Measurements from ENCODE around the gene TRIM65.
A peak's percentile ranks its signal among the peaks of the same experiment; 100 is the strongest.
"Not testable (repeated sequence)": the region's sequence is repeated elsewhere in the genome, so short reads cannot be mapped to it uniquely, and the experiment has no call there.

The TRIM65 gene

DNA sequence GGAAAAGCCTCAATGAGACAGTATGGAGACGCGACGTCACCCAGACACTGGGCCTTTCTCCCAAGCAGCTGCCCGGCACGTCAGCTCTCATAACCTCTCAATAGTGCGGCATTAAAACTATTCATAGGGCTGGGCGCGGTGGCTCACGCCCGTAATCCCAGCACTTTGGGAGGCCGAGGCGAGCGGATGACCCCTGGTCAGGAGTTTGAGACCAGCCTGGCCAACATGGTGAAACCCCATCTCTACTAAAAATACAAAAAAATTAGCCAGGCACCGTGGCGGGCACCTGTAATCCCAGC, 45.1 kb downstream of the TRIM65 start:
- DNase-seq (ENCODE audit: low read depth, low spot score): not testable (repeated sequence)

DNA sequence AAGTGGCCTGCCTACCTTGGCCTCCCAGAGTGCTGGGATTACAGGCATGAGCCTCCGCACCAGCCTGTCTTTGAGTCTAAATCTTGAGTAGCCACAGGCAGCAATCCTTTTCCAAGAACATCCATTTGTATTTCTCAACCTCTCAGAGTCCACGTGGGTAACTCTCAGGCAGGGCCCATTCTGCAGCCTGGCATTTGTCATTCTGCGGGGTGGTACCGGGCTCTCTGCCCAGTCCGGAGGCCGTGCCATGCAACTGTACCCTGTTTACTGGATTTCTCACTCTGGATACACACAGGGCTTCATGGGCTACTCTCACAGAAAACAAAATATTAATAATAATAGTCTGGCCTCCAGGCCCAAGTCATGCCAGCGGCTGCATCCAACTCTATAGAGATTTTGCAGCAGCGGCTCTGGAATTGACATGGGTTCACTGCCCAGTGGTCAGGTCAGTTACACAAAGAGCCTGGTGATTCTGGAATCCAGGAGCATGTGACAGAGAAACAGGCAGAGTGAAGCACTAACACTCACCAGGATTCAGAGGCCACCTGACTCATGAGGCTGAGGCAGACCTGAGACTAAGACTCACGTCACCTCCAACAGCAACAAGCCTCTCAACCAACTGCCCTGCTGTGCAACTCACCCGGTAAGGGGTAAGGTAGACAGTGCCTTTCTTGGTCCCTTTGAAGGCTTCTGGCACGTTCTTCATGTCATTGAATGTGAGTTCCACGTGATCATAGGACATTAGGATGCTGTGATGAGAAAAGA, 45.6 kb downstream of the TRIM65 start:
- DNase-seq (ENCODE audit: low read depth, low spot score): no peak

DNA sequence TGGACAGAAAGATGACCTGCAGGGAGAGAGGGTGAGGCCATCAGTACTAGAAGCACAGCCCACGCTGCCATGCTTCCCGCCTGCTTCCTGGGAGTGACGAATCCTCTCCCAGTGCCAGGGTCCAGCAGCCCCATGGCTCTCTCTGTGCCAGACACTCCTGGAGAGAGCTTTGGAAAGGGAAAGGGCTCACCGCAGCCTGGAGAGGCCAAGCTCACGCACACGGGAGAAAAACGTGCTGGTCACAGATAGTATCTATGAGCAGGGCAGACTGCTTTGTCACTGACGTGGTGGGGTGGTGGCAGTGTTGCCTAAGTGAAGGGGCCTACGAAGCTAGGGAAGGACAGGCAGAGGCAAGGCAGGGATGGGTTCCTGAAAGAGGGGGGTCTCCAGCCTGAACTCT, 47.0 kb downstream of the TRIM65 start:
- no peak for DNase-seq (ENCODE audit: low read depth, low spot score)

DNA sequence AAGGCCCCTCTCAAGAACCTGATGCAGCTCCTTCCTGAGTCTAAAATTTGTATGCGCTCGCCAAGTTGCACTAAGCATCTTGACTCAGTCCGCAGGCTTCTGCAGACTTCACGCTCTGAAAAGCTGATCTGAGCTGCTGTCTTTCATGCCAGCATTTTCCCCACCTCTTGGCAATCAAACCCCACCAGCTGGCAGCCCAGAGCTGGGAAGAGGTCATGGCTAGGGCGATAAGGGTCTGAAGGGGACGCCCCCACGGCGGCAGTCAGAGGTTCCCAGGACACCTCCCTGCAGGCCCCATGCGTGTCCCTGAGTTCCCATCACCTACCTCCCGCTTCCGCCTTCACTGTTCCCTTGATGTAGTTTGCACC, 47.5 kb downstream of the TRIM65 start:
- no peak for DNase-seq (ENCODE audit: low read depth, low spot score)

DNA sequence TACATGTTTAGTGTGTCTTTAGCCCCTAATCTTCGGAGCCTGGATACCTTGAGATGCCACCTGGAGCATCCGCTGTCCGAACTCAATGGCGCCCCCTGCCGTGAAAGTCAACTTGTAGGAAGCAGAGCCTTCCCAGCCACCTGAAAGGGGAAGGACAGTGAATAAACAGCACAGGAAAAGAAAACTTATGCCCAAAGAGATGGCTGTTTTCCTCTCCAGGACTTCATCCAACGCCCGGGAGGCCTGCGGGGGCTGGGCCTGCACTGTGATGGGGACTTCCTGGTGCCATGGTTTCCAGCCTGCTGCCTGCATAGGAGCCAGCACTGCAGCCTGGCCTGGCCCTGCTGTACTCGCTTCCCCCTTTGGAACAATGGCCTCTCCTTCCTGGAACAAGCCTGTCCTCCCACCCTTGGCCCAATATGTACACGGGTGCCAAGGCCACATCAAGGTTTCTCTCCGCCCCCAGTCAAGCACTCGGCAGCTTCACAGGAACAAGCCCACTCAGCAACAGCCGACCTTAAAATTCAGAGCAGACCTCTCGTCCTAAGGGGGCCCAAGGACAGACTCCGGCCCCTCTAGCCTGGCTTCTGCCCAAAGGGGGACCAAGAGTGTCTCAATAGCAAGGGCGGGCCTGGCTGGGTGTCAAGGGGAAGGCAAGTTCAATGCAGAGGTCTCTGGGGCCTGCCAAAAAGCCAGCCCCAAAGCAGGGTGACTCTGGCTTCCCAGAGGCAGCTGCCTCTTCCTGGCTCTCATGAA, 48.0 kb downstream of the TRIM65 start:
- peak; percentile 54 for DNase-seq (ENCODE audit: low read depth, low spot score)

DNA sequence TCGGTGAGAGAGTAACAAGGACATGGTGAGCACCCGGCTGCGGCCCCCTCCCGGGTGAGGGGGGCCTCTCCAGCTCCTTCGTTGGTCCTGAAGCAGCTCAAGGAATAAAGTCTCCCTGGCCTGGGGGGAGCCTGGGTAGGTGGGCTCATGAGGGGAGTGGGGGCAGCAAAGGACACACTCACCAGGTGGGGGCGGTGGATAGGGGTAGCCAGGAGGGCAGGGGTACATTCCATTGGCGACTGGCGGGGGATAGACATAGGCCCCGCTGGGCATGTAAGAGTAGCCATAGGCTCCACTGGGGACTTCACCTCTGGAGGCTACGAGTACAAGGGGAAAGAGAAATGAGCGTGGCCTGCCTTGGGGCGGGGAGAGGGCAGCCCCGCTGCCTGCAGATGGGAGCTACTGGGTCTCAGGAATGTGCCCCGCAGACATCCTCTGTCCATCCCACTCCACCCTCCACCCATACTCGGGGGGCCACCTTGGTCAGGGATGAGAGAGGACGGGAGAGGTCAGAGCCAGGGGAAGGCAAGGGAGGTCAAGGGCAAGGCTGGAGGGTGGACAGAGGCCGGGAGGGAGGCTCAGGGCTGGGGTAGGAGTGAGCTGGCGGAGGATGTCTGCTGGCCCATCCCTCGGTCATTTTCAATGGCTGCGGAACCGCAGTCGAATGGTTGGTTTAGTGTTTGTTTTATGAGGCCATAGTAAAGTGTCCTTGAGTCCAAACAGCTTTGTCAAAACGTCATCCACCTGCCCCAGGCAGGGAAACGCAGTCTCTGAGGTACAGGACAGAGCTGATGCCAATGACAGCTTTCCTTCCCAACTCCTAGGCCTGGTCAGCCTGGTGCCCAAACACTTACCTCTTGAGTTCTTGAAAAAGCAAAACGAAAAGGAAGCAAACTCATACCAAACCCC, 48.9 kb downstream of the TRIM65 start:
- no peak for DNase-seq (ENCODE audit: low read depth, low spot score)

DNA sequence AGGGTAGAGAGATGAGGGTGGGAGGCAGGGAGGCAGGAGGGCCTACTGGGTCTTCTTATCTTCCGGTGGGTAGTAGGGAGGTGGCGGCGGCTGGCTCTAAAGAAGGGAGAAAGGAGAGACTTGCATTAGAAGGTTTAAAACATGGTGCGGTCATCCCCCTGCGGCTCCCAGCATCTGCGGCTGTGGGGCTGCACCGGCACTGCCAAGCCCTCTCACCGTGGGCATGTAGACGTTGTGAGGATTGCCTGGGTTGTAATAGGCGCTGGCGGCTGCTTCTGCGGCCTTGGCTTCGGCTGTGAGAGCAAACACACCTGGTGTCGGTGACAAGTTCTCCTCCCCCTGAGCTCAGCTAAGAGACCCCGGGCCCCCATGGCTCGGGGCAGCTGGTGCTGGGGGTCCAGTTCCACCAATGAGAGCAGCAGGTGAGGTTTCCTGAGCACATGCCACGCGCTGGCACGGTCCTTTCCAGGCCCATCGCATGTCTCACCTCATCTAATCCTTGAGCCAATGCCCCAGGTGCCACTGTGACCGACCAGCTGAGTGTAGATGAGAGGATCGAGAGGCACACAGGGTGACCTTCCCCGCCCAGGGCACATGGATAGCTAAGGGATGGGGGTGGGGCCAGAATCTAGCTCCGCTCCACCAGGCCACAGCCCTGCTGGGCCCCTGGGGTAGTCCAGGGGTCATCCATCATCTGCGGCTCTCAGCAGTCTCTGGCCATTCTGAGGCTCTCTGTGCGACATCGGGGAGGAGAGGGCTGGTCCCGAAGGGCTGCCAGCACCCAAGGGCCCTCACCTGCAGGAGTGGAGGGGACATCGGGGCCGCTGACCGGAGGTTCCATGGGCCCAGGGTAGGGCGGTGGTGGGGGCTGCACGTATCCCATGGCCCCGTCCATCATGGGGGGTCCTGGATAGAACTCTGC, 49.8 kb downstream of the TRIM65 start:
- no peak for DNase-seq (ENCODE audit: low read depth, low spot score)

DNA sequence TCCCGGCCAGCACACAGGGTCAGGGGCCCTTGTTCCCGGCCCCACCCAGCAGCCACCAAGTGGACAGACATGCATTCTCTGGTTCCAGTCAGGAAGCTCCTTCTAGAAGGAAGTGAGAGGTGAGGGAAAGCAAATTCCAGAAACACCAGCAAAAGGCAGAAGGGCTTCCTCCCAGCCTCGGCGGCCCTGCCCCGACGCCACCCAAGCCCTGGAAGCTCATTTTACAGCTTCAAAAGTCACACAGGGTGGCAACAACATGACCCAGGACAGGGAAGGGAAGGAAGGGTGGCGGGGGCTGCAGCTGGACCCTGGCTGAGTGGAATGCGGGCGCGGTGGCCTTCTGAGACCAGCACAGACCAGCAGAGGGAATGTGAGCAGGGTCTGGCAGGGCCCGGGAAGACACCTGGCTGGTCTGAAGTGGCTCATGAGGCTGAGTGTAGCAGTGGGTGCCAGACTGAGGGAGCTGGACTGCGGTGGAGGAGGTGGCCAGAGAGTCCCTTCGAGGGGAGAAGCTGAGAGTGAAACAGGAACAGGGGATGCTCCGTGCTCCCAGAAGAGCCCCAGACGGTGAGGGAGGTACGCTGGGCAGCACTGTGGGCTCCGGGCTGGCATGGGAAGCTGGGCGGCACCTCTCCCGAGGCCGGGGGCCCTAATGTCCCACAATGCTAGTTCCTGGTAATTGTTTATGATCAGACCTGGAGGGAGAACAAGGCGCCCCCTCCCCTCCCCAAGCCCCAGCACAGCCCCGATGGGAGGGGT, 50.6 kb downstream of the TRIM65 start:
- no peak for DNase-seq (ENCODE audit: low read depth, low spot score)

DNA sequence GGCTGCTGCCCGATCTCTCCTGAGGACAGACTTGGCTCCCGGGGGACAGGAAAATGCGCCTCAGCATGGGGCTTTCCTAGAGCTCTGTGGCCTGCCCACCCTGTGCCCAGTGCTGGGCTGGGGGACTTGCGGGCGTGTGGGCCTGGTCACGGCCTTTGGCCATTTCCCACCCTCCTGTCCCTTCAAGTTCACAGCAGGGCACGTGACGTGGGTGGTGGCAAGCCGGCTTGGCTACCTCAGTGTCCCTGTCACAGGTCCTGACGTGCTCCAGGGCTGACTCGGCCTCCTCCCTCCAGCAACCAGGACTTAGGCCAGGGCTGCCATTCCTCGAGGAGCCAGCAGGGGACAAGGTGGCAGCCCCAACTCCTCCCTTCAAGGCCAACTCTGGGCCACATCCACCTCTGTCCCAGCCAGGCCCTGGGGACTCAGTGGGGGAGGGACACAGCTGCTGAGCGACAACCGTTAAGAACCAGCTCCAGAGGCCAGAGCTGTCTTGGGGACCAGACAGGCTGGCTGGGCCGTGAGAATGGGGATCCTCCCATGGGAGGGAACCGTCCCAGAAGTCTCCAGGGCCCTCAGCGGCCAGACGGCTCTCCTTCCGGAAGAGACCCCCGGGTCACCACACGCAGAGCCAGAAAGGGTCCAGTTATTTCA, 51.6 kb downstream of the TRIM65 start:
- DNase-seq (ENCODE audit: low read depth, low spot score): peak; percentile 79

DNA sequence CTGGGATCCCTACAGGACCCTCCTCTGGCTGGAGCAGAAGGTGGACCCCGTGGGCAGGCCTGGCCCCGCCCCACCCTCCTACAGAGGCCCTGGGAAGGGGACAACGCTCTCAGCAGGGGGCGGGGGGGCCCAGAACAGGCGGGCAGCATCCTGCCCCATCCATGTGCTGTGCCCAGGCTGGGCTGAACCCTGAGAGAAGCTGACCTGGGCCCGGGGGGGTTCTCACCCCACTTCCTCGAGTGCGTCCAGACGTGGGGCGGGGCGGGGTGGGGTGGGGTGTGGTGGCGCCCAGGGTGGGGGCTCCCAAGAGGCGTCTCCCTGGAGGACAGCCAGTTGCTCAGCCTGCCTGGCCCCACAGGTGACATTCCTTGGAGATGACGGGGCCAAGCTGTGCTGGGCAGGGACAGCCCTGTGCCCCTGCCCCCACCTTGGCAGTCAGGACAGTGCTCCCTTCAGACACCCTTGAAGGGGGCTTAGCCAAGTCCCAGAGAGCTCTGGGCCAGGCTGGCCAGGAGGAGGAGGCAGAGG, 52.2 kb downstream of the TRIM65 start:
- DNase-seq (ENCODE audit: low read depth, low spot score): no peak

DNA sequence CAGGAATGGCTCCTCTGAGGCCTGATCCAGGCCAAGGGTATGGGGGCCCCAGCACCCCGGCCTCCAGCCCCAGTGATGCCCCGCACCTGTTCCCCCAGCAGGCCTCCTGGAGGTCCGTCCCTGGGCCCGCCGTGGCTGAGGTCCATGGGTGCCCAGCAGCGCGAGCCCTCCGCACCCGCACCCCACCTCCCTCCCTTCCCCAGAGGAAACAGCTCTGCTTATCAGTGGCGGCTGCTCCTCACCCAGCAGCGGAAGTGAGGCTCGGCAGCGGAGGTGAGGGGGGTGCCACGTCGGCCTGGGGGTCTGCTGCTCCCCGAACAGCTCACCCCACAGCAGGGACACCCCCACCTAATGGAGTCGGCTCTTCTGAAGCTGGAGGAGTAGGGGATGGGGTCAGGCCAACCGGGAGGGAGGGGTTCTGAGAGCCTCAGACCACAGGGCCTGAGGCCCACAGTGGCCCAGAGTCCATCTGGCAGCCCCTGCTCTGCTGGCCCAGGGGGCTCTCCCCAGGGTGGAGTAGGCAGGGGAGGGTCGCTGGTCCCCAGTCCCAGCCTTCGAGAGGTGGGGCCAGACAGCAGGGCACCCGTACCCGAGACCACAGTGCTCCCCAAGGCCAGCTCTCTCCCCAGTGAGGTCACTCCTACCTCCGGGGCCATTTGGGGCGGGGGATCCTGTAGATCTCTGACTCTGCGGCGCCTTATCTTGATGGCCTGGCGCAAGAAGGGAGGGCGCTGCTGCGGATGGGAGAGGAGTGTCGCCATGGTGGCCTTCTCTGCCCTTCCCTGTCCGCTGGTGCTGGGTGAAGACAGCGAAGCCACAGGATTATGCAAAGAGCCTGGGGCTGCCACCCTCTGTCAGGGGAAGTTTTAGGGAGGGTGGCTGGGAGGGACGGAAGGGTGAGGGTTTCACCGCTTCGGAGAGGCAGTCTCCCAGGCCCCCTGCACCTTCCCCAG, 52.9 kb downstream of the TRIM65 start, which contains the start of gene UNC13D:
Gene UNC13D (minus strand): TSS at position 828 of the 953 bp plus-strand sequence. CDS start 67 bp downstream, at position 761.
- no peak for DNase-seq (ENCODE audit: low read depth, low spot score)

DNA sequence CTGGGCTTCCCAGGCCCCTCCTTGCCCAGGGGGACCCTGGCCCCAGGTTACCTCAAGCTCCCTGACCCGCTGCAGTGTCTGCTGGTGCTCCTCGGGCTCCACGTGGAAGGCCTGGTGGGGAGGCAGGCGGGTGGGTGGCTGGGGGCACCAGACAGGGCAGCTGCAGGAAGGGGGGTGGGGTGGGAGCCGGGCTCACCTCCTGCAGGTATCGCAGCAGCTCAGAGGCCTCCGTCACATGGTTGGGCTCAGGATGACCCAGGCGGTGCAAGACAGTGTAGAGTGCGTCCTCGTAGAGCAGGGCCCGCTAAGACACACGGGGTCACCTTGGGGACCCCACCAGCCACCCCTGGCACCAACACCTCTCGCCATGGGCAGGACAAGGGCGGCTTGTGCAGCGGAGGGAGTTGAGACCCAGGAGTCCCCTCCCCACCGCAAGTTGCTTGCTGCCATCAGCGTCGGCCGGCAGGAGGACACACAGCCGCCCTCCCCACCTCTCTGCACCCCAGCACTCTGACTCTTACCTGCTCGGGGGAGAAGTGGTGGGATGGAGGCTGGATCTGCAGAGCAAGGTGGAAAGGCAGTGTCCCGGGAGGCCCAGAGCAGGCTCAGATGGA, 53.7 kb downstream of the TRIM65 start:
- no peak for DNase-seq (ENCODE audit: low read depth, low spot score)

DNA sequence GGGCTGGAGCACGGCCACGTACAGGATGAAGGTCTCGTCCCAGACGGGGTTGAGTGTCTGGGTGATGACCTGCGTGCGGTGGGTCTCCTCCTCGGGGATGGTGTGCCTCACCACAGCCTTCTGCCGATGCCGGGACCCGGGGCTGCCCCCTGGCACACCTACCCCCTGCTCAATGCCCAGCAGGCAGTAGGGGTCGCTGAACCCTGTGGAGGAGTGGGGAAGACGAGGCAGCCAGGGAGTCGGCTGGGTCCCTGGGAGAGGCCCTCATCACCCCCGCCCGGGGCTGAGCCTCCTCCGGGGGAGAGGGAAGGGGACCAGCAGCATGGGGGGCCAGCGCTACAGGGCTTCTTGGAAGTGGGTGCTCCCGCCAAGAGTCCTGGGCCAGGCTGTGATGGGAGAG, 54.3 kb downstream of the TRIM65 start:
- DNase-seq (ENCODE audit: low read depth, low spot score): no peak

DNA sequence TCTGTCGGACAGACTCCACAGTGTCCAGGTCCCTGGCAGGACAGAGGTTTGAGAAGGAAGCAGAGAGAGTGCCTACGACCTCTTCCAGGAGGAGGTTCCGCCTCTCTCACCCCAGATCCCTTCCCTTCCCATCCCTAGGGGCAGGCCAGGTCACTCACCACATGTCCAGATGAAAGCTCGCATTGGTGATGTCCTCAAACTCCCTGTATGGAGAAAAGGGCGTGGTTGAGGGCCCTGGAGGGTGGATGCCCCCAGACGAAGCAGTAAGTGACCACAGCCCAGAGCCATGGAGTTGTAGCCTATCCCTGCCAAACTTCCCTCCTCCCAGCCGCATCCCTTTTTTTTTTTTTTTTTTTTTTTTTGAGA, 56.0 kb downstream of the TRIM65 start:
- DNase-seq (ENCODE audit: low read depth, low spot score): no peak

DNA sequence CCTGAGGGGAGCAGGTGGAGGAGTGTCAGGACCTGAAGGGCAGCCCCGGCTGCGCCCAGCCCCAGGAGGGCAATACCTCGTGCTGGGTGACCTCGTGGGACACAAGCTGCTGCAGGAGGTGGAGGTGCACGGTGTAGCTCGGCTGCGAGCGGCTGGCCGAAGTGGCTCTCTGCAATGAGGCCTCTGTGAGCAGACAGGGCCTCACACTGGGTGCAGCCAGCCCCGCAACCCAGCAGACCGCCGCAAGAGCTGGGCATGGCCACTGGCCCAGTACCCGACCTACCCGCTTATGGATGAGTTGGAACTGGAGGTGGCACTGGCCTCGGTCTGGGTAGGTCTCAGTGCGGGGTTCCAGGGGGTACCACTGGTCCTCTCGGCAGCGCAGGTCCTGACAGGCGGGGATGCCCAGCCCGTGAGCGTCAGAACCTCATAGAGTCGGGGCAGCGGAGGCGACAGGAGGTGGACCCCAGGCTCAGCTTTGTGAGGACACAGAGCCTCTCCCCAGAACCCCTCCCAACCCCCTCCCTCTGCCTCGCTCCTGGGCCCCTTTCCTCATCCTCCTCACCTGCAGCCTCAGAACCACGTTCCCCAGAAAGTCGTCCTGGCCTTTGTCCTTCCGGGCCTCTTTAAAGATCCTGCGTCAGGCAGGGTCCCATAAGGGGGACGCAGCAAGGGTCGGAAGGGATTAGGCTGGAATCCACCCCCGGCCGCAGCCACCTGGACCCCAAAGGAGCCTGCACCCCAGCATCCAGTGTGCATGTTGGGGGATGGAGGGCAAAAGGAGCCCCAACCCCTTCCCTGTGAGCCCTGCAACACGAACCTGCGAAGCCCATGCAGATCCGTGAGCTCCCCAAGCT, 56.6 kb downstream of the TRIM65 start:
- no peak for DNase-seq (ENCODE audit: low read depth, low spot score)
